Middle frontal gyrus (tissue), 1 donor: ENCODE data around the gene SAPCD1.

Experiments
- DNase-seq: peaks from one replicate; pipeline ENCODE4 v3.0.0-alpha.2; 2015; ENCODE audit warnings: low spot score; ENCODE audit errors: extremely low spot score

The SAPCD1 gene

GRCh38 chr6:31762356-31762755 is at the start of gene SAPCD1:
TSS of gene SAPCD1 (plus strand) at chr6:31762656. CDS start at chr6:31763055, 399 bp downstream.
- no peak for DNase-seq

- no peak for DNase-seq
Measured at GRCh38 chr6:31713465-31713864, 49.0 kb upstream of the SAPCD1 start.

GRCh38 chr6:31713991-31714684 is 48.3 kb upstream of the SAPCD1 start:
- no peak for DNase-seq

DNA sequence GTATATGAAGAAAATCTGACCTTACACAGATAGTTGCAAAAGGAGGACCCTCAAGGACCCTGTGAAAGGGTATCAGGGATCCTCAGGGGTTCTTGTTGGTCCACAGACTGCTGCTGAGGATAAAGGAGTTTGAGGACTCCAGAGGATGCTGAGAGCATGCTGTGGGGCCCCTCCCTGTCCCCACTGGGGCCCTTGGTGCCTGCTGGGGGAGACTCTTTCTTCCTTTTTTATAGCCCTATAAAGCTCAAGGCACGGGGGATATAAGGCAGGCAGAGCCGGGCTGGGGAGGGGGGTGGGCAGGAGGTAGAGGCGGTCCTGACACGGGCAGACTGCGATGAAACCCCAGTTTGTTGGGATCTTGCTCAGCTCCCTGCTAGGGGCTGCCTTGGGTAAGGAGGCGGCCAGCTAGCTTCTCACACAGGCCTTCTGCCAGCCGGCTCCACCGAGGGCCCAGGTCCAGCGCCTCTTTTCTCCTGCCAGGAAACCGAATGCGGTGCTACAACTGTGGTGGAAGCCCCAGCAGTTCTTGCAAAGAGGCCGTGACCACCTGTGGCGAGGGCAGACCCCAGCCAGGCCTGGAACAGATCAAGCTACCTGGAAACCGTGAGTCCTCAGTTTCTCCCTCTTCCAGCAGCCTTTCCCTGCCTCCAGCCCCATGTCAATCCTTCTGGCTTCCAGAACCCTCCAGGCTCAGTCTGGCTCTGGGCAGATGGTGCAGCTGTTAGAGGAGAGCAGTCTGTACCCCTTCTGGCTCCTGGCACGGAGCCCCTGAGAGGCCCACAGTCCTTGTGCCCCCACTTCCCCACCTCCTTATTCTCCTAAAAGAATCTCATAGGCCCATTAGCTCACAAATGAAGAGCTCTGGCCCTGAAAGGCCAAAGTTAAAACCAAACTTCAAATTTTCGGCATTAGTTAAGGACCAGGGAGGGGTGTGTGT is 47.2 kb upstream of the SAPCD1 start, which contains the start of gene LY6G6D:
LY6G6D (plus strand) TSS at position 327 of the 937 bp plus-strand sequence; CDS start at position 335, 8 bp downstream.
- no peak for DNase-seq

DNA sequence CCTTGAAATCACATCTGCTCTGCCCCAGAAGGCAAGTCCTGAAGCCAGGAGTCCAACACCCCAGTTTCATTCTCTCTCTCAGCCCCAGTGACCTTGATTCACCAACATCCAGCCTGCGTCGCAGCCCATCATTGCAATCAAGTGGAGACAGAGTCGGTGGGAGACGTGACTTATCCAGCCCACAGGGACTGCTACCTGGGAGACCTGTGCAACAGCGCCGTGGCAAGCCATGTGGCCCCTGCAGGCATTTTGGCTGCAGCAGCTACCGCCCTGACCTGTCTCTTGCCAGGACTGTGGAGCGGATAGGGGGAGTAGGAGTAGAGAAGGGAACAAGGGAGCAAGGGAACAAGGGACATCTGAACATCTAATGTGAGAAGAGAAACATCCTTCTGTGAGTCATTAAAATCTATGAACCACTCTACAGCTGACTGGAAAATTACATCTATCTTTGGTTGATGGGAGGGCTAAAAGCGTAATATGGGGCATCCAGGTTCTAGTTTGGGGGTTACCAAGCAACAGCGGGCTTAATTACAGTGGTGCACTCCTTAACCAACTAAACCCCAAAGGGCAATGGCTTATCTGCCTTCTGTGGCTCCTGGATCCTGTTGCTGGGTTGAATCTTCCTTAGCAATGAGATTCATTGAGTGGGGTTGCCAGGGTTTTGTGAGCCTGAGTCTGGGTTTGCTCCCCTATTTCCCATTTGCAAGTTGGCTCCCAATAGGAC is 44.8 kb upstream of the SAPCD1 start:
- no peak for DNase-seq

- DNase-seq: no peak
Measured at GRCh38 chr6:31718265-31718664, 44.2 kb upstream of the SAPCD1 start.

- DNase-seq: no peak
Measured at GRCh38 chr6:31719001-31719400, 43.5 kb upstream of the SAPCD1 start.

DNA sequence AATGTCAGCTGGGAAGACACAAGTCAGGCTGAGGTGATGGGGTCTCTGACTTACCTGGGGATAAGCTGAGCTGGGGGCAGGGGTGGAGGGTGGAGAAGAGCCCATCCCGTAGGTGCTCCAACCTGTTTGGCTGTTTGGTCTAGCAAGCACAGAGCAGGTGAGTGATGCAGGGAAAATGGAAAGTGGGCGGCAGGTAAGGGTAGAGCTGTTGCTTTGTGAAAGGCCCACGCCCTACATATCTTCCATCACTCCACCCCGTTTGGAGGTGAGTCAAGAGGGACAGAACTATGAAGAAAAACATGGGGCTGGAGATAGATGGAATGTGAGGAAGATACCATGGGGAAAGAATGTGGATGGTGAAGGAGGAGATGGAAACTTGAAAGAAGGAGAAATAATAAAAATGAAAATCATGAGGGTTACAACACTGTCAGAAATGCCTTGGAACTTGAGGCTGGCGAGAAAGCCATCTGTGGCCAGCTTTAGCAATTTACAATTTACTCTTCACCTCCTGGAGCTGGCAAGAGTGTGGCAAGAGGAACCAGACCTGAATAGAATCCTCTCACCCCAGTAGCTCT is 42.2 kb upstream of the SAPCD1 start:
- DNase-seq: no peak

- no peak for DNase-seq
Measured at GRCh38 chr6:31721351-31722020, 41.0 kb upstream of the SAPCD1 start, which contains the start of gene LY6G6C. TSS of gene LY6G6C (minus strand) at chr6:31721746. CDS start at chr6:31721679, 67 bp downstream.

DNA sequence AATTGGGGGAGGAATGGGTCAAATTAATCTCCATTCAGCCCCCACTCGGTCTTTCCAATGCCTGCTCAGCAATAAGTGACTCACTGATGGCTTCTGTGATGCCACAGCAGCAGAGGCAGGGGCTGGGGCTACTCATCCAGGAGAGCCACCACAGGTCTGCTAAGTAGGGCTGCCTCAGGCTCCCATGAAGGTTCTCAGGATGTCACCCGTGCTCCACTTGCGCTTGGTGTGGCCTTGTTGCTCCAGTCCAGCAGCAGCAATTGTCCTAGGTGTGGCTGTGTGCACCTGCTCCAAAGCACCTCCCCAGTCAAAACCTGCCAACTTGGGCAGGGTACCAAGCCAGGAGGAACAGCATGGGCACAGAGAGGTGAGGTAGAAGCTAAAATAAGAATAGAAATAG is 40.3 kb upstream of the SAPCD1 start:
- no peak for DNase-seq

DNA sequence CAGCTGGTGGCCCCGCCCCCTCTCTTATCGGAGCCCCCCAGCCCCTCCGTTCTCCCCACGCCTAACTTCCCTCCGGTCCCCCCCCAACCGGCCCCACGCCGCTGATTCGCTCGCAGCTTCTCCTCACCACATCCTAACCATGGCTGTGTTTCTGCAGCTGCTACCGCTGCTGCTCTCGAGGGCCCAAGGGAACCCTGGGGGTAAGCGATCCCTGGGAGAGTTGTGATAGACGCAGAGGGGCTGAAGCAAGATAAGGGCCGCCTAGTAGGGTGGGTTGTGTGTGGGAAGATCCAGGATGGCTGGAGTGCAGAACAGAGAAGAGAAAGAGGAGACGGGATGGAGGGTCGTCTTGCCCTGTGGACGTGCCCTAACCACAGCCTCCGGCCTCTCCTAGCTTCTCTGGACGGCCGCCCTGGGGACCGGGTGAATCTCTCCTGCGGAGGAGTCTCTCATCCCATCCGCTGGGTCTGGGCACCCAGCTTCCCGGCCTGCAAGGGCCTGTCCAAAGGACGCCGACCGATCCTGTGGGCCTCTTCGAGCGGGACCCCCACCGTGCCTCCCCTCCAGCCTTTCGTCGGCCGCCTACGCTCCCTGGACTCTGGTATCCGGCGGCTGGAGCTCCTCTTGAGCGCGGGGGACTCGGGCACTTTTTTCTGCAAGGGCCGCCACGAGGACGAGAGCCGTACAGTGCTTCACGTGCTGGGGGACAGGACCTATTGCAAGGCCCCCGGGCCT is 39.0 kb upstream of the SAPCD1 start, which contains the start of gene MPIG6B:
MPIG6B (plus strand) TSS at position 129 of the 735 bp plus-strand sequence; CDS start at position 140, 11 bp downstream.
- DNase-seq: no peak

DNA sequence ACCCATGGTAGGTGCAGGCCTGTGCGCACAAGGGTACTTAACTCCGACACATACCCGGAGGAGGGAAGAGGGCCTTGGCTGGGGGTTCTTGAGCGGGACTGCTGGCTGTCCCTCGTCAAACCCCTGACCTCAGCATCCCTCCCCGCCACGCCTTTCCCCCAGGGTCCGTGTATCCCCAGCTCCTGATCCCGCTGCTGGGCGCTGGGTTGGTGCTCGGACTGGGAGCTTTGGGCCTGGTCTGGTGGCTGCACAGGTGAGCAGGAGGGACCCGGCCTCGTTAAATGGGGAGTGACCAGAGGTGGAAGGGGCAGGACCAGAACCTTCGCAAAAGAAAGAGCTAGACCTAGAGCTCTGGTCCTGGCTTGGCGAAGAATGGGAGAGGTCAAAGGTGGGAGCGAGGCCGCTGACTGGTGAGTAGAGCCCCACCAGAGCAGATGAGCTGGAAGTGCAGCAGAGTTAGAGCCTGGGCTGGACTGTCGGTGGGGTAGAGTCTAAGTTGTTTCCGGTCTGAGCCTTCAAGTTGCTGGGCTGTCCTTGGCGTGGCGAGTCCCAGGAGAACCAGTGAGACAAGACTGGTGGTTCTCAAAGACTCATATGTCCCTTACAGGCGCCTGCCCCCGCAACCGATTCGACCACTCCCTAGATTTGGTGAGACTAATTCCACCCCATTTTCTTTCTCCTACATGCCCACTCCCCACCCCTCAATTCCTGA is 38.3 kb upstream of the SAPCD1 start:
- no peak for DNase-seq

- DNase-seq: no peak
Measured at GRCh38 chr6:31725502-31726350, 36.7 kb upstream of the SAPCD1 start.

GRCh38 chr6:31727034-31727716 is 35.3 kb upstream of the SAPCD1 start:
- DNase-seq: no peak

DNA sequence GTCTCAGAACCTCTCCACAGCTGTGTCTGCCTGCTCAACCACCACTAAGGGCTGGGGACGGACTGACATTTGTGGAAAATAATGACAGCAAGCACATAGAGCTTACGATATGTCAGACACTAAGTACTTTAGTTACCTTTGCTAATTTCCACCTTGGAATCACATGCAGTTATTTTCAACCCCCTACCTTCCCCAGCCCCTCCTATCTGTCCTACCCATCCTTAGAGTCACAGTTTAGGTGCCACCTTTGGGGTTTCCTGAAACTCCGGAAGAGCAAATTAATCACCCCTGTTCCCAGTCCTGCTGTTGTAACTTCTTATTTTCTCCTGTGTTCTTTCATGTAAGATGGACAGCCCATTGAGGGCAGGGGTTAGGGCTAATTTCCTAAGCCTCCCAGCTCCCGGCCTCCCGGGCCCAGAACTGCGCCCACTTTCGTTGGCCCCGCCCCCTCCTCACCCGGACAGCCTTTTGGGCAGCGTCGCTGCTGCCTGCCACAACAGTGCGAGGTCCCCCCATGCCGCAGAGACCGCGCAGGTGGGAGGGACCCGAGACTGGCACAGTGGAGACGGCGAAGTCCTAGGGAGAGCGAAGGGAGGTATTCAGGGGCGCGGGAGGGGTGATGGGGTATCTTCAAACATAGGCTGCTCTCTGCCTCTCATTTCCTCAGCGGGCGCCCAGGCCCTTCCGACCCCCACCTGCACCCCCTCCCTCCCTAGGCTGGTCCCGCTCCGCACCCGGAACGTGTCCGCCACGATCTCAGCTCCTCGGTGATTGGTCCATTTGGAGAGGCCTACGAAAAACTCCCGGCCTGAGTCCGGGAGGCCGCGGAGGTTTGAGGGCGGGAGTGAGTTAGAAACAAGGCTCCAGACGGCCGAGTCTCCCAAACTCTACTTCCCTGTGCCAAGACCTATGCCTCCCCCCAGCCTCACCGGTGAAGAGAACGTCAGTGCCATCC is 34.5 kb upstream of the SAPCD1 start:
- DNase-seq: no peak

- DNase-seq: no peak
Measured at GRCh38 chr6:31728767-31729514, 33.5 kb upstream of the SAPCD1 start, which contains the start of gene DDAH2. TSS of gene DDAH2 (minus strand) at chr6:31729299. CDS start at chr6:31729161, 138 bp downstream.
